G401.6 (cell line): ENCODE measurements around the gene SFT2D2.

Source experiments
- FAIRE-seq: peaks from 2 replicates; lab custom pipeline; 2012; peaks lifted over from hg19 to GRCh38; lab: Jason Lieb, UNC

The SFT2D2 gene

GRCh38 chr1:168266644-168267186 lies 40.9 kb downstream of the SFT2D2 start:
- FAIRE-seq = no peak

- no peak for FAIRE-seq
Observed at GRCh38 chr1:168271636-168272035, 45.8 kb downstream of the SFT2D2 start.

- FAIRE-seq = no peak
Observed at GRCh38 chr1:168273575-168273974, 47.8 kb downstream of the SFT2D2 start.

- no peak for FAIRE-seq
Observed at GRCh38 chr1:168279253-168279652, 53.4 kb downstream of the SFT2D2 start.

- no peak for FAIRE-seq
Observed at GRCh38 chr1:168280296-168280927, 54.6 kb downstream of the SFT2D2 start, which contains the start of gene TBX19. TSS of gene TBX19 (plus strand) at chr1:168280877. CDS start at chr1:168281091, 214 bp downstream.

- no peak for FAIRE-seq
Observed at GRCh38 chr1:168281603-168282325, 56.0 kb downstream of the SFT2D2 start.

- no peak for FAIRE-seq
Observed at GRCh38 chr1:168285521-168285790, 59.7 kb downstream of the SFT2D2 start.

- FAIRE-seq = no peak
Observed at GRCh38 chr1:168285971-168286927, 60.4 kb downstream of the SFT2D2 start.

- no peak for FAIRE-seq
Observed at GRCh38 chr1:168287237-168287664, 61.4 kb downstream of the SFT2D2 start.

- FAIRE-seq = no peak
Observed at GRCh38 chr1:168288311-168289052, 62.7 kb downstream of the SFT2D2 start.

- no peak for FAIRE-seq
Observed at GRCh38 chr1:168291222-168291837, 65.5 kb downstream of the SFT2D2 start.

- FAIRE-seq = no peak
Observed at GRCh38 chr1:168293356-168293755, 67.6 kb downstream of the SFT2D2 start.

GRCh38 chr1:168295411-168296114 lies 69.8 kb downstream of the SFT2D2 start:
- FAIRE-seq = no peak

GRCh38 chr1:168297019-168297730 lies 71.4 kb downstream of the SFT2D2 start:
- no peak for FAIRE-seq

GRCh38 chr1:168298446-168298845 lies 72.6 kb downstream of the SFT2D2 start:
- no peak for FAIRE-seq

- FAIRE-seq = no peak
Observed at GRCh38 chr1:168300626-168301025, 74.8 kb downstream of the SFT2D2 start.

GRCh38 chr1:168301664-168302320 lies 76.0 kb downstream of the SFT2D2 start:
- no peak for FAIRE-seq
